HG03103 (cell line): ENCODE results near the gene FADS2.

Source experiments
- ATAC-seq: cut with Tn5 transposase; IDR thresholded peaks from one replicate; pipeline ENCODE4 v1.9.1; 2021; ENCODE audit warnings: low read depth; ENCODE audit not compliant: unreplicated experiment

The FADS2 gene

DNA sequence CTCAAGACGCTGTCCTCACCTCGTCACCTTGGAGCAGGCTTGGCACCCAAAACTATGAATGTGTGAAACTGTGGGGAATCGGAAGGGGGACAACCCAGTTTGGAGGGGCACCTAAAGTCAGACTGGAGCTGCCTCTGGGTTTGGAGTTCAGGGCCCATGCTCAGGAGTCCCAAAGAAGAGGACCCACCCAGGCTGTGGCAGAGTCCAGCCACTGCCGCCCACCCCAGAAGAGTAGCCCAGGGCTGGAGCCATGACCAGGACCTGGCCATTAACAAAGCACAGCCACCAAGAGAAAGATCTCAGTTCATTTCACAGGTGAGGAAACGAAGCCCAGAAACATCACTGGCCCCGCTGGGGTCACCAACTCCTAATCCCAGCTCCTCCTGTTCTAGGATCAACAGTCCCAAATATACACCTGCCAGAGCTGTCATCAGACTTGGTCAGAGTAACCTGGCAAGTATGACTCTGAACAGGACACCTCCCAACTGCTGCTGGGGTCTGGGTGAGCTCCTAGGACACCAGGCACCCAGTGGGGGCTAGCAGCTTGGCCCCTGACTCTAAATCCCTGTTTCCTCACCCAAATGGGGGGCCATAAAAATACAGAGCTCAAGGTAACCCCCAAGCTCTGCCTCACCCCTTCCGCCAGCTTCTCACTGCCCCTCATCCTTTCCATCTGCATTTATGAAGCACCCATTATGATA lies 86.5 kb downstream of the FADS2 start:
- no peak for ATAC-seq

GRCh38 chr11:61916737-61917333 lies 88.7 kb downstream of the FADS2 start:
- ATAC-seq, result no peak
